Measurements from ENCODE around the gene HID1.

The HID1 gene

GRCh38 chr17:74964988-74965622 lies 7.5 kb downstream of the HID1 start:
- DNase-seq: no peak

GRCh38 chr17:74964246-74964761 lies 8.3 kb downstream of the HID1 start:
- no peak for DNase-seq

- DNase-seq: no peak
These were observed 8.9 kb downstream of the HID1 start for GRCh38 chr17:74963656-74964055.

GRCh38 chr17:74962622-74963394 lies 9.8 kb downstream of the HID1 start:
- DNase-seq: no peak

- peak; percentile 85 for DNase-seq
These were observed 10.8 kb downstream of the HID1 start for GRCh38 chr17:74961657-74962350.

- DNase-seq: peak; percentile 57
These were observed 11.8 kb downstream of the HID1 start for GRCh38 chr17:74960570-74961342.

- DNase-seq: no peak
These were observed 12.6 kb downstream of the HID1 start for GRCh38 chr17:74959826-74960515.

GRCh38 chr17:74957935-74958740 lies 14.4 kb downstream of the HID1 start:
- peak; percentile 78 for DNase-seq

GRCh38 chr17:74956093-74956492 lies 16.5 kb downstream of the HID1 start:
- no peak for DNase-seq

- DNase-seq: no peak
These were observed 17.7 kb downstream of the HID1 start for GRCh38 chr17:74954665-74955421.

GRCh38 chr17:74954115-74954514 lies 18.4 kb downstream of the HID1 start:
- no peak for DNase-seq

GRCh38 chr17:74953134-74953687 lies 19.3 kb downstream of the HID1 start:
- no peak for DNase-seq

- DNase-seq: no peak
These were observed 20.0 kb downstream of the HID1 start for GRCh38 chr17:74952431-74953133.

GRCh38 chr17:74951680-74952421 lies 20.7 kb downstream of the HID1 start:
- DNase-seq: no peak

- no peak for DNase-seq
These were observed 21.5 kb downstream of the HID1 start for GRCh38 chr17:74951065-74951464.

- DNase-seq: no peak
These were observed 22.4 kb downstream of the HID1 start for GRCh38 chr17:74950207-74950606.

- DNase-seq: no peak
These were observed 23.0 kb downstream of the HID1 start for GRCh38 chr17:74949455-74950115.

GRCh38 chr17:74947041-74947754 lies 25.4 kb downstream of the HID1 start:
- DNase-seq: no peak
